Activated naive CD4-positive, alpha-beta T cell treated with Interleukin-2 at 50 U/mL for 16 hours (primary cell): Measurements from ENCODE around the gene KCNAB3.

Source experiments
- DNase-seq: peaks from one replicate; pipeline ENCODE4 v3.0.0-alpha.2; 2020

The KCNAB3 gene

GRCh38 chr17:7897090-7897489 lies 32.6 kb downstream of the KCNAB3 start:
- no peak for DNase-seq

- DNase-seq, result no peak
Measured at GRCh38 chr17:7894866-7895265, 34.8 kb downstream of the KCNAB3 start.

GRCh38 chr17:7894226-7894625 lies 35.4 kb downstream of the KCNAB3 start:
- DNase-seq, result no peak

- DNase-seq, result no peak
Measured at GRCh38 chr17:7893187-7893880, 36.3 kb downstream of the KCNAB3 start.

GRCh38 chr17:7889166-7889955 lies 40.3 kb downstream of the KCNAB3 start:
- DNase-seq, result peak; percentile 40

- DNase-seq, result peak; percentile 66
Measured at GRCh38 chr17:7888184-7888920, 41.3 kb downstream of the KCNAB3 start, which contains the start of gene CHD3. Gene CHD3 (plus strand): TSS chr17:7888789. CDS start chr17:7889001, 212 bp downstream.

- peak; percentile 92 for DNase-seq
Measured at GRCh38 chr17:7887482-7888183, 42.0 kb downstream of the KCNAB3 start.

GRCh38 chr17:7887038-7887481 lies 42.6 kb downstream of the KCNAB3 start:
- no peak for DNase-seq

- DNase-seq, result peak; percentile 54
Measured at GRCh38 chr17:7886227-7887037, 43.2 kb downstream of the KCNAB3 start.

GRCh38 chr17:7885367-7886226 lies 44.1 kb downstream of the KCNAB3 start:
- DNase-seq, result peak; percentile 52

- DNase-seq, result peak; percentile 42
Measured at GRCh38 chr17:7884581-7885366, 44.9 kb downstream of the KCNAB3 start.

GRCh38 chr17:7883781-7884386 lies 45.8 kb downstream of the KCNAB3 start:
- peak; percentile 41 for DNase-seq

GRCh38 chr17:7882629-7883028 lies 47.0 kb downstream of the KCNAB3 start:
- DNase-seq, result no peak

- no peak for DNase-seq
Measured at GRCh38 chr17:7882068-7882467, 47.6 kb downstream of the KCNAB3 start.

GRCh38 chr17:7881276-7882054 lies 48.2 kb downstream of the KCNAB3 start:
- DNase-seq, result no peak

GRCh38 chr17:7880076-7880868 lies 49.4 kb downstream of the KCNAB3 start:
- no peak for DNase-seq

- no peak for DNase-seq
Measured at GRCh38 chr17:7878234-7878633, 51.4 kb downstream of the KCNAB3 start.
